ENCODE data around the gene ACSF3.

ACSF3 gene

DNA sequence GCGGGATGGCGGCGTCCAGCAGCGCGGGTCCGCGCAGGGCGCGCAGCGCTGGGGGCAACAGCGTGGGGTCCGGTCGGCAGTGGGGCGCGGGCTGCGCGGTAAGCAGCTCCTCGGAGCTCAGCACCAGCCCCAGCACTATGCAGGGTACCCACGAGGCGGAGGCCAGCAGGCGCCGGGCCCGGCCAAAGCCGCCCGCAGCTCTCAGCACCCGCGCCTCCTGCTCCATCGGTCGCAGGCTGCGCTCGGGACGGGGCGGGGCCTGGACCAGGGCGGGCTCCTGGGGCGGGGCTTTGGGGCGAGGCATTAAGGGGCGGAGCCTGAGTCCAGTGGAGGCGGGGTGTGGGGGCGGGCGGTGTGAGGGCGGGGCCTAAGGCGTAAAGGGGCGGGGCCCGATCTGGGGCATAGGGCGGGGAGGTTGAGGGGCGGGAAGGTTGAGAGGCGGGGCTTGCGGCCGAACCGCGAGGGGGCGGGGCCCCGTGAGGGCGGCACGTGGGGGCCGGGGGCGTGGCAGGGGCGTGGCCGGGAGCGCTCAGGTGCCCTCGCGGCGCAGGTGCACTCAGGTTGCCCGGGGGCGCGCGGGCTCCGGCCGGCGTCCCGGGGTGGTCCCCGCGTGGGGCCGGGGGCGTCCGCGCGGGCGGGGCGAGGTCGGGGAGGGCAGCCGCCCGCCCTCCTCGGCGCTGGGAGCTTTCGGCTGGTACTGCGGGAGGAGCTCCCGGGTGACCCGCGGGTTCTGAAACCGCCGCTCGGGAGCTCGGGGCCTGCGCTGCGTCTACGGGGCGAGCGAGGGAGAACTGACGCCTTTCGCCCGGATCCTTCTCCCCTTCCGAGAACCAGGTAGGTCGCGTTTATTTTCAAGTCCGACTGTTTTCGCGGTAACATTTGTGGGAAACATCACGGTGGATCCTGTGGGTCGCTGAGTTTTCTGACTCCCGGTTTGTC is 108.1 kb downstream of the ACSF3 start:
- DNase-seq (ENCODE audit: low spot score): peak; percentile 73

DNA sequence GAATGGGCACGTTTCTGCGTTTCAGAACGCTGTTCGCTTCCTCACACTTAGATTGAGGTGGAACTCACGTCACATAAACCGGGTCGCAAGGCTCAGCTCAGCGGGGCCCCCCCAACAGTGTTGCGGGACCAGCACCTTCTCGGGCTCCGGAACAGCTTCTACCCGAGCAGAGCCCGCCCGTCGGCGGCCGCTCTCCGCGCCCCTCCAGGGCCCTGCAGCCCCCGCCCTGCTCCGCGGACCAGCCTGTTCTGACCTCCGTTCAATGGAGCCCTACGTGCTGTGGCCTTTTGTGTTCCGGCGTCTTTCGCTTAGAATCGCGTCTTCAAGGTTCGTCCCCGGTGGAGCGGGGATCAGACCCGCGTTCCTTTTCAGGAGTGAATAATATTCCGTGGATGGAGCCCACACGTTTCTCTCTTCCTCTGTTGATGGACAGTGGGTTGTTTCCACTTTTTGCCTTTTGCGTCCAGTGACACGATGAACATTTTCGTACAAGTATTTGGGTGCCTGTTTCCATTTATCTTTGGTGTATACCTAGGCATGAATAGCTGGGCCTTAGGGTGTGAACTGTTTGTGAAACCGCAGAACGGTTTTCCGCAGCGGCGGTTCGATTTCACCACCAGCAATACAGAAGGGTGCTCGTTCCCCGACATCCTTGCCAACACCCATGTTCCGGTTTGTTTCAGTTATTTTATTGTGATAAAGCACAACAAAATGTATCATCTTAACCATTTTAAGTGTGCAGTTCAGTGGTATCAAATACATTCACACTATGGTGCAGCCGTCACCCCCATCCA is 109.0 kb downstream of the ACSF3 start:
- no peak for DNase-seq (ENCODE audit: low spot score)

All from COLO829 (cell line).